Sigmoid colon (tissue), 7 donors: ENCODE data around the gene LRRD1. TPM values are rescaled to one million over a fixed set of nuclear protein-coding genes. Genes with fewer than 3 reads are reported as not detected.

Source experiments
- DNase-seq: peaks from one replicate; pipeline ENCODE4 v3.0.0-alpha.2; 2019
- H3K27ac ChIP-seq, 4 donors: fragments of 200-600 bp; sonication (generic); one replicate each; pipeline ENCODE4 v1.5.1; 2016 to 2019; ENCODE audit warnings: mild to moderate bottlenecking in 1 of 4
- H3K27me3 ChIP-seq, 3 donors: fragments of 200-600 bp; sonication (generic); one replicate each; pipeline ENCODE4 v1.5.1; 2019; ENCODE audit warnings: mild to moderate bottlenecking in 1 of 3
- H3K36me3 ChIP-seq, 4 donors: fragments of 200-600 bp; sonication (generic); one replicate each; pipeline ENCODE4 v1.5.1; 2016 to 2019
- H3K4me1 ChIP-seq, 4 donors: fragments of 200-600 bp; sonication (generic); one replicate each; pipeline ENCODE4 v1.5.1; 2017 to 2019
- H3K4me3 ChIP-seq, 4 donors: fragments of 200-600 bp; sonication (generic); one replicate each; pipeline ENCODE4 v1.5.1; 2017 to 2019; ENCODE audit warnings: mild to moderate bottlenecking in 2 of 4, moderate library complexity in 1 of 4
- H3K9me3 ChIP-seq, 4 donors: fragments of 200-600 bp in 3 of 4; sonication (generic) in 3 of 4; one replicate each; pipeline versions ENCODE4 v1.5.1 to v1.6.1; 2013 to 2019
- EP300 ChIP-seq, 4 donors: sonication (generic); formaldehyde crosslinking; IDR thresholded peaks; one replicate each; pipeline ENCODE4 v1.6.1; 2017; ENCODE audit warnings: antibody characterized with exemption in 4 of 4
- POLR2A ChIP-seq, 2 donors: fragments of 450-650 bp; IDR thresholded peaks; one replicate each; pipeline ENCODE4 v1.6.1; 2016; ENCODE audit warnings: antibody characterized with exemption in 2 of 2, mild to moderate bottlenecking in 2 of 2, moderate library complexity in 2 of 2
- POLR2AphosphoS5 ChIP-seq, 4 donors: sonication (generic); formaldehyde crosslinking; IDR thresholded peaks; one replicate each; pipeline ENCODE4 v1.6.1; 2017; ENCODE audit warnings: antibody characterized with exemption in 4 of 4
- WGBS, 2 donors: extraction: QIAGEN DNeasy Blood & Tissue Kit; methylation state at CpG; one replicate each; pipeline ENCODE4 v1.1.7; 2013; 5-methylcytosine and 5-hydroxymethylcytosine counted together
- intact Hi-C: fragments of 100-400 bp; cut with DNase I; formaldehyde crosslinking; loops from one replicate; pipeline ENCODE4 v1.15.1; 2023
- polyA plus RNA-seq, 3 donors: library from polyadenylated mRNA; stranded (reverse); fragments of 200-250 nt; gene quantifications; one replicate each; pipeline ENCODE4 v1.2.3, GENCODE V29; 2013
- small RNA-seq, 3 donors: library from RNA; depleted of rRNA; stranded (forward); fragments of <200 nt; gene quantifications; one replicate each; pipeline ENCODE3, GENCODE V24; 2016
- total RNA-seq, 4 donors: library from RNA; depleted of rRNA; stranded (reverse); fragments of >200 nt; gene quantifications; one replicate each; pipeline ENCODE4 v1.1.0, GENCODE V29; 2016
- TF ChIP-seq, protein P1 (sequence below), 4 experiments: fragments of 450-650 bp in 3 of 4; fragments of 200-600 bp in 1 of 4; IDR thresholded peaks; one replicate each; pipeline ENCODE4 v1.5.1; 2016 to 2019; ENCODE audit warnings: antibody characterized with exemption in 4 of 4, mild to moderate bottlenecking in 3 of 4, moderate library complexity in 2 of 4
- donor health status: healthy with polysubstance abuse.
- donor health status: Bipolar disorder and iron deficiency.
- donor health status: healthy.

Gene LRRD1
- total and polyA plus RNA-seq, 7 donors = under 0.01 to 0.83 (median 0.04) TPM; not detected in 4

DNA sequence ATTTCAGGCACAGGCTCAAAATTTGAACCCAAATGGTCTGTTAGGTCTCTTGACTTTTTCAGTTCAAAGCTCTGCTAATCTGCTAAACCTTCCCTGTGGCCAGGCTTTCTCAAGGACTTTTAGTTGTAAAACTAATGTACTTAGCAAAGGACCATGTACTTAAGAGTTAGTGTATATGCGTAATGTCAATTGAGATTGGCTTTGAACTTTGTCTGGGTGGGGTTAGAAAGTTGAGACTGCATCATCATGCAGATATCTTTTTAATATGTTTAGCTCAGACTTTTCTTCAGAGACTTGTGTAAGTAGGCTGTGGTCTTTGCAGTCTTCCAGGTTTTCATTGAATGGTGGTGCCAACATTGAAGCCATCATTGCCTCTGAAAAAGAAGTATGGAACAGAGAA, 78.4 kb downstream of the LRRD1 start:
- Histone ChIP-seq H3K36me3 (peaks cover 32 to 99% (median 51%) of the 10 kb centered on the region in 4 donors), H3K4me1 (no peaks in the 10 kb centered on the region), H3K4me3 (no peak overlapping the region), H3K9me3 (no peaks in the 10 kb centered on the region), H3K27me3 (no peaks in the 10 kb centered on the region), H3K27ac (no peak overlapping the region)
- DNase-seq = no peak
- intact Hi-C loops = no loop called here
- WGBS, 2 donors = 30 to 87% methylated on average over 1 of the region's 1 CpG
- TF ChIP-seq EP300 (IDR thresholded peaks at IDR 0.05) (no peak), POLR2A (IDR thresholded peaks at IDR 0.05) (no peak), POLR2AphosphoS5 (IDR thresholded peaks at IDR 0.05) (no peak)
- TF ChIP-seq, protein P1, sequence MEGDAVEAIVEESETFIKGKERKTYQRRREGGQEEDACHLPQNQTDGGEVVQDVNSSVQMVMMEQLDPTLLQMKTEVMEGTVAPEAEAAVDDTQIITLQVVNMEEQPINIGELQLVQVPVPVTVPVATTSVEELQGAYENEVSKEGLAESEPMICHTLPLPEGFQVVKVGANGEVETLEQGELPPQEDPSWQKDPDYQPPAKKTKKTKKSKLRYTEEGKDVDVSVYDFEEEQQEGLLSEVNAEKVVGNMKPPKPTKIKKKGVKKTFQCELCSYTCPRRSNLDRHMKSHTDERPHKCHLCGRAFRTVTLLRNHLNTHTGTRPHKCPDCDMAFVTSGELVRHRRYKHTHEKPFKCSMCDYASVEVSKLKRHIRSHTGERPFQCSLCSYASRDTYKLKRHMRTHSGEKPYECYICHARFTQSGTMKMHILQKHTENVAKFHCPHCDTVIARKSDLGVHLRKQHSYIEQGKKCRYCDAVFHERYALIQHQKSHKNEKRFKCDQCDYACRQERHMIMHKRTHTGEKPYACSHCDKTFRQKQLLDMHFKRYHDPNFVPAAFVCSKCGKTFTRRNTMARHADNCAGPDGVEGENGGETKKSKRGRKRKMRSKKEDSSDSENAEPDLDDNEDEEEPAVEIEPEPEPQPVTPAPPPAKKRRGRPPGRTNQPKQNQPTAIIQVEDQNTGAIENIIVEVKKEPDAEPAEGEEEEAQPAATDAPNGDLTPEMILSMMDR (IDR thresholded peaks at IDR 0.05) = no peak

DNA sequence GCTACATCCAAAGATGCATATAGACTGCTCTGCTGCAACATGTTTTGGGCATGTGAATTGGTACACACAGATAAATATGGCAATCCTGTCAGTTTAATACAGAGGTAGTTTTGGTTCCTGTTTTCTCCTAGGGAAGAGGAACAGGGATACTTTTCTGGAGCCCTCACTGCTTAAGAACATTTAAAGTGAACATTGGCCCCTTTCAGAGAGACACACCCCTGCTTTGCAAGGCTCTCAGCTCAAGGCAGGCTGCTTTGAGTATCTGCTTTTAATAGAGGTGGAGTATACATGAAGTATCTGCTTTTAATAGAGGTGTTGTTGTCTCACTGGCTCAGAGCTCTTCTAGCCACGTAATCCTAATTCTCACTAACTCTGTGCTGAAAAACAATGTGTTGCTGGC, 83.6 kb downstream of the LRRD1 start:
- WGBS, 2 donors = 77 to 87% methylated on average over 1 of the region's 1 CpG

More for the DNA sequence above, 83.6 kb downstream of the LRRD1 start:
- H3K27me3 ChIP-seq = no peaks in the 10 kb centered on the region
- no peak for DNase-seq
- intact Hi-C loops = no loop called here
- H3K36me3 ChIP-seq = peaks cover 15 to 94% (median 35%) of the 10 kb centered on the region in 4 donors
- no peak overlapping the region for H3K4me3 ChIP-seq
- no peaks in the 10 kb centered on the region for H3K4me1 ChIP-seq
- H3K9me3 ChIP-seq = no peaks in the 10 kb centered on the region
- TF ChIP-seq, protein P1 (IDR thresholded peaks at IDR 0.05) = no peak
- TF ChIP-seq POLR2AphosphoS5 (IDR thresholded peaks at IDR 0.05) (no peak), EP300 (IDR thresholded peaks at IDR 0.05) (no peak), POLR2A (IDR thresholded peaks at IDR 0.05) (no peak)
- no peak overlapping the region for H3K27ac ChIP-seq

Small RNAs within 50 kb of the gene (small RNA-seq; reads per million reads assigned to genes)
- gene MIR1285-1 (0 reads per million in 3 donors), gene RF00019 (0 reads per million in 3 donors)

Other genes with a start within 250 kb of the LRRD1 start
- gene AKAP9, start 238.3 kb downstream of the LRRD1 start, total RNA-seq = 10 to 100 TPM; 48.1 to 78.7 (median 59.3) TPM
- 10 to 100 TPM; 34.0 to 90.9 (median 75.1) TPM for gene AKAP9, start 238.3 kb downstream of the LRRD1 start, polyA plus RNA-seq
- gene CYP51A1, start 44.7 kb downstream of the LRRD1 start, total RNA-seq = 10 to 100 TPM; 17.7 to 27.8 (median 25.1) TPM
- gene CYP51A1, start 44.7 kb downstream of the LRRD1 start, polyA plus RNA-seq = 10 to 100 TPM; 11.4 to 86.8 (median 24.3) TPM
- 10 to 100 TPM; 69.1 to 97.2 (median 75.8) TPM for gene KRIT1, start 66.8 kb upstream of the LRRD1 start, total RNA-seq
- 10 to 100 TPM; 13.9 to 18.8 (median 16.8) TPM for gene KRIT1, start 66.8 kb upstream of the LRRD1 start, polyA plus RNA-seq
- 10 to 100 TPM; 24.6 to 37.5 (median 33.3) TPM for gene ANKIB1, start 66.8 kb upstream of the LRRD1 start, total RNA-seq
- 10 to 100 TPM; 12.6 to 15.0 (median 12.6) TPM for gene ANKIB1, start 66.8 kb upstream of the LRRD1 start, polyA plus RNA-seq